HEK293T (cell line): Measurements from ENCODE around the gene RFNG.

Experiments
- CTCF ChIA-PET: fragments of 350-600 bp; formaldehyde crosslinking; extraction: SDS; loops from one replicate; lab custom pipeline; 2021; ENCODE audit warnings: antibody characterized with exemption, inconsistent platforms; lab: Yijun Ruan, JAX
- POLR2A ChIA-PET: fragments of 350-600 bp; formaldehyde crosslinking; extraction: SDS; loops from one replicate; lab custom pipeline; 2020; ENCODE audit warnings: antibody characterized with exemption, inconsistent platforms; lab: Yijun Ruan, JAX
- DNase-seq: peaks from one replicate; pipeline ENCODE4 v3.0.0; 2012; ENCODE audit warnings: mixed read lengths; ENCODE audit errors: extremely low spot score
- ARNT ChIP-seq: fragments of 450-650 bp; IDR thresholded peaks from 2 replicates; pipeline ENCODE4 v1.6.1; 2017; ENCODE audit warnings: mild to moderate bottlenecking
- BHLHE40 ChIP-seq: fragments of 450-650 bp; IDR thresholded peaks from 2 replicates; pipeline ENCODE4 v1.6.1; 2016; ENCODE audit warnings: mild to moderate bottlenecking, moderate library complexity, borderline replicate concordance
- CTBP1 ChIP-seq: fragments of 450-650 bp; IDR thresholded peaks from 2 replicates; pipeline ENCODE4 v1.6.1; 2016; ENCODE audit warnings: borderline replicate concordance
- ELF4 ChIP-seq: fragments of 450-650 bp; IDR thresholded peaks from 2 replicates; pipeline ENCODE4 v1.6.1; 2017; ENCODE audit warnings: antibody characterized with exemption
- FOXA1 ChIP-seq: fragments of 450-650 bp; IDR thresholded peaks from 2 replicates; pipeline ENCODE4 v1.6.1; 2016; ENCODE audit warnings: mild to moderate bottlenecking
- FOXK2 ChIP-seq: fragments of 450-650 bp; IDR thresholded peaks from 2 replicates; pipeline ENCODE4 v1.6.1; 2016; ENCODE audit warnings: mild to moderate bottlenecking
- FOXM1 ChIP-seq: fragments of 450-650 bp; IDR thresholded peaks from 2 replicates; pipeline ENCODE4 v1.6.1; 2017; ENCODE audit warnings: mild to moderate bottlenecking, borderline replicate concordance
- HDGF ChIP-seq: fragments of 450-650 bp; IDR thresholded peaks from 2 replicates; pipeline ENCODE4 v1.6.1; 2017; ENCODE audit warnings: antibody characterized with exemption, borderline replicate concordance
- L3MBTL2 ChIP-seq: fragments of 450-650 bp; conservative IDR thresholded peaks from 2 replicates; pipeline ENCODE4 v1.6.1; 2016; ENCODE audit warnings: mild to moderate bottlenecking
- LEF1 ChIP-seq: fragments of 450-650 bp; IDR thresholded peaks from 2 replicates; pipeline ENCODE4 v1.6.1; 2017; ENCODE audit warnings: mild to moderate bottlenecking, borderline replicate concordance
- NFRKB ChIP-seq: fragments of 450-650 bp; IDR thresholded peaks from 2 replicates; pipeline ENCODE4 v1.6.1; 2016; ENCODE audit warnings: mild to moderate bottlenecking, moderate library complexity
- SP1 ChIP-seq: fragments of 450-650 bp; IDR thresholded peaks from 2 replicates; pipeline ENCODE4 v1.6.1; 2017
- SUZ12 ChIP-seq: fragments of 450-650 bp; IDR thresholded peaks from 2 replicates; pipeline ENCODE4 v1.6.1; 2016; ENCODE audit warnings: mild to moderate bottlenecking
- TARDBP ChIP-seq: fragments of 450-650 bp; IDR thresholded peaks from 2 replicates; pipeline ENCODE4 v1.6.1; 2016
- ZNF384 ChIP-seq: fragments of 450-650 bp; IDR thresholded peaks from 2 replicates; pipeline ENCODE4 v1.6.1; 2016
- TF ChIP-seq, protein P1 (sequence below): fragments of 450-650 bp; IDR thresholded peaks from 2 replicates; pipeline ENCODE4 v1.6.1; 2016

Gene RFNG

DNA sequence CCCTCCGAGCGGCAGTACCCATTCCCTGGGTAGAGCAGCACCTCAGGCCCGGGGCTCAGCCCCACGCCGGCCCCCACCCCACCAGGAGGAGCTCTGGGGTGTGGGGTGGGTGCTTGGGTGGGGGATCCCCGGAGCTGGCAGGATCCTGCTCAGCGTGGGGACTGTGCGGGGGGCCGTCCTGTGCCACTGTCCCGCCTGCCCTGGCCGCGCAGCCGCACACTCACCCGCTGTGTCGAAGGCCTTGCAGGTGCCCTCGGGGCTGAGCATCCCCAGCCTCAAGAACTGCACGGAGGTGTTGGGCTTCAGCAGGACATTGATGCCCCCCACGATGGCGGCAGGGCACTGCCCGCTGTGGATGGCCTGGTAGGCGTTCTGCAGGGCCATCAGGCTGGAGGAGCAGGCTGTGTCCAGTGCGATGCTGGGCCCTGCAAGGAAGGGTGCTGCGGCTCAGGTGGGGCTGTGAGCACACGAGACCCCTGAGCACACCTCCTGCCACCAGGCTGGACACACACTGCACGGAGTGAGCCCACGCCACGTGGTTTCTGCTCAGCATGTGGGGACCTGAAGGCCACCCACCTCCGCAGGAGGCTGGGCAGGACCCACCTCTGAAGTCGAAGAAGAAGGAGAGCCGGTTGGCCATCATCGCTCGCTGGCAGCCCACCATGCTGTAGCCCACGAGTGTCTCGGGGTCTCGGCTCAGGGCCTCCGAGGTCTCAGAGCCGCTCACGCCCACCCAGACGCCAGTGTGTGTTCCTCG, 41.6 kb upstream of the RFNG start:
- ChIA-PET CTCF (no interaction called here), POLR2A (no interaction called here)
- no peak for TF ChIP-seq L3MBTL2
- TF ChIP-seq TARDBP: no peak
- no peak for TF ChIP-seq SUZ12
- TF ChIP-seq FOXA1: no peak
- no peak for TF ChIP-seq FOXM1
- TF ChIP-seq SP1: no peak
- TF ChIP-seq, protein P1, sequence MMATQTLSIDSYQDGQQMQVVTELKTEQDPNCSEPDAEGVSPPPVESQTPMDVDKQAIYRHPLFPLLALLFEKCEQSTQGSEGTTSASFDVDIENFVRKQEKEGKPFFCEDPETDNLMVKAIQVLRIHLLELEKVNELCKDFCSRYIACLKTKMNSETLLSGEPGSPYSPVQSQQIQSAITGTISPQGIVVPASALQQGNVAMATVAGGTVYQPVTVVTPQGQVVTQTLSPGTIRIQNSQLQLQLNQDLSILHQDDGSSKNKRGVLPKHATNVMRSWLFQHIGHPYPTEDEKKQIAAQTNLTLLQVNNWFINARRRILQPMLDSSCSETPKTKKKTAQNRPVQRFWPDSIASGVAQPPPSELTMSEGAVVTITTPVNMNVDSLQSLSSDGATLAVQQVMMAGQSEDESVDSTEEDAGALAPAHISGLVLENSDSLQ: no peak
- no peak for TF ChIP-seq LEF1
- no peak for TF ChIP-seq NFRKB
- TF ChIP-seq ARNT: no peak
- TF ChIP-seq FOXK2: no peak

GRCh38 chr17:82092628-82092994, 41.0 kb upstream of the RFNG start:
- CTCF ChIA-PET: no interaction called here
- TF ChIP-seq L3MBTL2: no peak
- TF ChIP-seq CTBP1: no peak
- TF ChIP-seq TARDBP: no peak
- TF ChIP-seq HDGF: no peak
- no peak for TF ChIP-seq SUZ12
- TF ChIP-seq BHLHE40: no peak
- TF ChIP-seq SP1: no peak
- TF ChIP-seq ARNT: no peak
- POLR2A ChIA-PET: no interaction called here
- DNase-seq: no peak

More for the DNA sequence above, 41.6 kb upstream of the RFNG start:
- DNase-seq: no peak

DNA sequence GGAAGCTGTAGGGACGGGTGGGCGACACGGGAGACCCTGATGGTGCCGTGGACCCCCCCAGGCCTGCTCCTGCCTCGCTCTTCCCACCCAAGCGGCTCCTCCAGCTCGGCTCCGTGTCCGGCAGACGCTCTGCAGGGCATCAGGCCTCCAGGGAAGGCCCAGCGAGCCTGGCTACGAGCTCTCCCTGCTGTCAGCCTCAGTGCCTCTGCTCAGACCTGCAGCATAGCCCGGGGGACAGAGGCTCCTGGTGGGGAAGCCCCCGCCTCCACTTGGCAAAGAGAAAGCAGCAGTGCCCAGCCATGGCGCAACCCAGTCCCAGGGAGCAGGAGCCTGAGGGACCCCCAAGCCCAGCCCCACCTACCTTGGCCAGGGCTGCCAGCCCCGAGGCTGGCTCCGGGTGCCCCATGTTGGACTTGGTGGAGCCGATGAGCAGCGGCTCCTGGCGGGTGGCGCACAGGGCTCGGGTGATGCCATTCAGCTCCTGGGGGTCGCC, 40.5 kb upstream of the RFNG start:
- CTCF ChIA-PET: no interaction called here
- POLR2A ChIA-PET: no interaction called here
- no peak for DNase-seq
- TF ChIP-seq LEF1: no peak
- no peak for TF ChIP-seq ZNF384
- TF ChIP-seq FOXA1: no peak
- TF ChIP-seq FOXM1: no peak
- TF ChIP-seq, protein P1: no peak
- TF ChIP-seq ELF4: no peak
- no peak for TF ChIP-seq BHLHE40
- no peak for TF ChIP-seq CTBP1
- TF ChIP-seq TARDBP: no peak
- no peak for TF ChIP-seq SP1
- no peak for TF ChIP-seq SUZ12
- TF ChIP-seq HDGF: no peak
- no peak for TF ChIP-seq L3MBTL2
- TF ChIP-seq FOXK2: no peak
- no peak for TF ChIP-seq NFRKB
- no peak for TF ChIP-seq ARNT

DNA sequence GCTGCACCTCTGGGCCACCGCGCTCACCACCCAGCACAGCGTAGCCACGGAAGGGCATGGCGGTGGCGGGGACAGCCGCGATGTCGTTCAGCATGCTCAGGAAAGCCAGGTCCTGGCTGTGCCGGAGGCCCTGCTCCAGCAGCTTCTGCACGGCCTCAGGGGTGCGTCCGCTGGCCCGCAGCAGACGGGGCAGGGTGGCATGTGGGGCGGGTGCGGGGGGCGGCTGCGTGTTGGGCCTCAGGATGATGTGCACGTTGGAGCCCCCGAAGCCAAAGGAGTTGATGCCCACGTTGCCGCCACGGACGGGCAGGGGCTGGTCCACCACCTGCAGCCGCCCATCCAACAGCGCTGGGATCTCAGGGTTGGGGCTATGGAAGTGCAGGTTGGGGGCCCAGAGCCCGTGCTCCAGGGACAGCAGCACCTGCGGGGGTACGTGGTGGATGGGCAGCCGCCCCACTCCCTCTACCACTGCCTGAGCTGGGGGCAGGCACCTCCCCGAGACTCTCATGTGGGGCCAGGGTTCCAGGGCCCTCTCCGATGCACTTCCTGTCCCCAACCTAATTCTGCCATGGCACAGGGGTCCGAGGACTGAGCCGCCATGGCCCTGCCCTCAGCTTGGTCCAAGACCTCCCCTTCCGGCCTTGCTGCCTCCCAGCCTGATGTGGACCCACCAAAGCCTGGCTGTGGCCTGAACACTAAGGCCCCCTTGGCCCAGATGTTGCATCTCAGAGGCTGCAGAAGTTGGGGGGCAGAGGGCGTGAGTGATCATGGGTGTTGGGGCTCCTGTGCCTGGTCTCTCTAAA, 39.9 kb upstream of the RFNG start:
- ChIA-PET POLR2A (interaction anchor here (0.7 kb wide), 1 partner anchor 11 kb away, joined by 3 read pairs; no protein-coding TSS in a partner anchor), CTCF (no interaction called here)
- DNase-seq: no peak
- TF ChIP-seq L3MBTL2 (no peak), FOXA1 (no peak), ARNT (no peak), BHLHE40 (no peak), SUZ12 (no peak)

GRCh38 chr17:82090549-82091263, 39.1 kb upstream of the RFNG start:
- DNase-seq: no peak
- CTCF ChIA-PET: no interaction called here
- POLR2A ChIA-PET: interaction anchor here (0.7 kb wide), 2 partner anchors 11 to 25 kb away, joined by 3 read pairs; partner anchors contain the start of gene DUS1L

More at GRCh38 chr17:82090549-82091263, 39.1 kb upstream of the RFNG start:
- TF ChIP-seq LEF1: no peak
- TF ChIP-seq L3MBTL2: no peak
- no peak for TF ChIP-seq NFRKB
- TF ChIP-seq ARNT: no peak
- TF ChIP-seq FOXK2: no peak
- TF ChIP-seq BHLHE40: no peak
- TF ChIP-seq, protein P1: no peak
- TF ChIP-seq FOXA1: no peak
- no peak for TF ChIP-seq FOXM1
- TF ChIP-seq CTBP1: no peak
- TF ChIP-seq SP1: no peak
